ENCODE data around the gene GIGYF2.

Gene GIGYF2

GRCh38 chr2:232896720-232897597 is 199.8 kb downstream of the GIGYF2 start:
- TF ChIP-seq TAF1 (IDR thresholded peaks at IDR 0.05; ENCODE audit: borderline replicate concordance, insufficient read depth, low read length) (no peak), POLR2AphosphoS5 (IDR thresholded peaks at IDR 0.05; ENCODE audit: low read depth, low read length) (no peak), FOXP2 (optimal IDR thresholded peaks at IDR 0.05; ENCODE audit: borderline replicate concordance, extremely low read depth, extremely low read length, insufficient read depth) (no peak), SIN3A (IDR thresholded peaks at IDR 0.05; ENCODE audit: borderline replicate concordance, insufficient read depth, low read length) (no peak)
- TF ChIP-seq, protein P1, sequence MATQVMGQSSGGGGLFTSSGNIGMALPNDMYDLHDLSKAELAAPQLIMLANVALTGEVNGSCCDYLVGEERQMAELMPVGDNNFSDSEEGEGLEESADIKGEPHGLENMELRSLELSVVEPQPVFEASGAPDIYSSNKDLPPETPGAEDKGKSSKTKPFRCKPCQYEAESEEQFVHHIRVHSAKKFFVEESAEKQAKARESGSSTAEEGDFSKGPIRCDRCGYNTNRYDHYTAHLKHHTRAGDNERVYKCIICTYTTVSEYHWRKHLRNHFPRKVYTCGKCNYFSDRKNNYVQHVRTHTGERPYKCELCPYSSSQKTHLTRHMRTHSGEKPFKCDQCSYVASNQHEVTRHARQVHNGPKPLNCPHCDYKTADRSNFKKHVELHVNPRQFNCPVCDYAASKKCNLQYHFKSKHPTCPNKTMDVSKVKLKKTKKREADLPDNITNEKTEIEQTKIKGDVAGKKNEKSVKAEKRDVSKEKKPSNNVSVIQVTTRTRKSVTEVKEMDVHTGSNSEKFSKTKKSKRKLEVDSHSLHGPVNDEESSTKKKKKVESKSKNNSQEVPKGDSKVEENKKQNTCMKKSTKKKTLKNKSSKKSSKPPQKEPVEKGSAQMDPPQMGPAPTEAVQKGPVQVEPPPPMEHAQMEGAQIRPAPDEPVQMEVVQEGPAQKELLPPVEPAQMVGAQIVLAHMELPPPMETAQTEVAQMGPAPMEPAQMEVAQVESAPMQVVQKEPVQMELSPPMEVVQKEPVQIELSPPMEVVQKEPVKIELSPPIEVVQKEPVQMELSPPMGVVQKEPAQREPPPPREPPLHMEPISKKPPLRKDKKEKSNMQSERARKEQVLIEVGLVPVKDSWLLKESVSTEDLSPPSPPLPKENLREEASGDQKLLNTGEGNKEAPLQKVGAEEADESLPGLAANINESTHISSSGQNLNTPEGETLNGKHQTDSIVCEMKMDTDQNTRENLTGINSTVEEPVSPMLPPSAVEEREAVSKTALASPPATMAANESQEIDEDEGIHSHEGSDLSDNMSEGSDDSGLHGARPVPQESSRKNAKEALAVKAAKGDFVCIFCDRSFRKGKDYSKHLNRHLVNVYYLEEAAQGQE (IDR thresholded peaks at IDR 0.05; ENCODE audit: insufficient read depth in 1 of 2, low read depth in 2 of 2, low read length in 2 of 2): no peak

DNA sequence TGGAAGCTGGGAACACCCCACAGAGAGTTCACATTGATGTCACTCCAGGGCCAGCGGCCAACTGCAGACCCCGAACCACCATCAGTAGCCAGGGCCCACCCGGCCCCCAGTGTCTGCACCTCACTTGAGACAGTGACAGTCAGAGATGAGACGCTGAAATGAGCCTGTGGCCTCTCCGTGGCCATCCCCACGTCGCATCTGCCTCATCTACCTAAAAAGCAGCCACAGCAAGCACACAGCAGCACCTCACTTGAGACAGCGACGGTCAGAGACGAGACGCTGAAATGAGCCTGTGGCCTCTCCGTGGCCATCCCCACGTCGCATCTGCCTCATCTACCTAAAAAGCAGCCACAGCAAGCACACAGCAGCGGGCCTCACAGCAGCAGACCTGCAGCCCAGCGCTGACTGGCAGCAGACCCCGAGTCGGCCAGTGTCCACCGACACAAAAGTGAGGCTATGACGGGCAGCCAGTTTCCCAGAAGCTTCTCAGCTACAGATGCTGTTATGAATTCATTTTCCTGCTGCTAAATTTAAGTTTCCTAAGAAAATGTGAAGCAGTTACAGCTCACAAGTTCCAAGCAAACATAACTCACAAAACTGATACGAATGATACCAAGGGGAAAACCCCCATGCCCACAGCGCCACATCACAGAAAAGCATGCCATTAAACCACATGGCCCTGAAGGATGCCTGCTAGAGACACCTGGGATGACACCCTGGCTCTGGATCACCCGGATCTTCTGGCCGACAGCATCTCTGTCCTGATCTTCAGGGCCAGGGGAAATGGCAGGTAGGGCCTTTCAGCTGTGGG is 200.7 kb downstream of the GIGYF2 start:
- TF ChIP-seq POLR2AphosphoS5 (IDR thresholded peaks at IDR 0.05; ENCODE audit: low read depth, low read length): no peak
- TF ChIP-seq TAF1 (IDR thresholded peaks at IDR 0.05; ENCODE audit: borderline replicate concordance, insufficient read depth, low read length): no peak
- TF ChIP-seq FOXP2 (optimal IDR thresholded peaks at IDR 0.05; ENCODE audit: borderline replicate concordance, extremely low read depth, extremely low read length, insufficient read depth): no peak
- TF ChIP-seq, protein P1 (IDR thresholded peaks at IDR 0.05; ENCODE audit: insufficient read depth in 1 of 2, low read depth in 2 of 2, low read length in 2 of 2): no peak
- TF ChIP-seq SIN3A (IDR thresholded peaks at IDR 0.05; ENCODE audit: borderline replicate concordance, insufficient read depth, low read length): no peak

GRCh38 chr2:232898592-232899543 is 201.7 kb downstream of the GIGYF2 start:
- TF ChIP-seq SIN3A (IDR thresholded peaks at IDR 0.05; ENCODE audit: borderline replicate concordance, insufficient read depth, low read length): no peak
- TF ChIP-seq, protein P1 (IDR thresholded peaks at IDR 0.05; ENCODE audit: insufficient read depth in 1 of 2, low read depth in 2 of 2, low read length in 2 of 2): no peak
- TF ChIP-seq FOXP2 (optimal IDR thresholded peaks at IDR 0.05; ENCODE audit: borderline replicate concordance, extremely low read depth, extremely low read length, insufficient read depth): no peak
- TF ChIP-seq TAF1 (IDR thresholded peaks at IDR 0.05; ENCODE audit: borderline replicate concordance, insufficient read depth, low read length): no peak
- no peak for TF ChIP-seq POLR2AphosphoS5 (IDR thresholded peaks at IDR 0.05; ENCODE audit: low read depth, low read length)

DNA sequence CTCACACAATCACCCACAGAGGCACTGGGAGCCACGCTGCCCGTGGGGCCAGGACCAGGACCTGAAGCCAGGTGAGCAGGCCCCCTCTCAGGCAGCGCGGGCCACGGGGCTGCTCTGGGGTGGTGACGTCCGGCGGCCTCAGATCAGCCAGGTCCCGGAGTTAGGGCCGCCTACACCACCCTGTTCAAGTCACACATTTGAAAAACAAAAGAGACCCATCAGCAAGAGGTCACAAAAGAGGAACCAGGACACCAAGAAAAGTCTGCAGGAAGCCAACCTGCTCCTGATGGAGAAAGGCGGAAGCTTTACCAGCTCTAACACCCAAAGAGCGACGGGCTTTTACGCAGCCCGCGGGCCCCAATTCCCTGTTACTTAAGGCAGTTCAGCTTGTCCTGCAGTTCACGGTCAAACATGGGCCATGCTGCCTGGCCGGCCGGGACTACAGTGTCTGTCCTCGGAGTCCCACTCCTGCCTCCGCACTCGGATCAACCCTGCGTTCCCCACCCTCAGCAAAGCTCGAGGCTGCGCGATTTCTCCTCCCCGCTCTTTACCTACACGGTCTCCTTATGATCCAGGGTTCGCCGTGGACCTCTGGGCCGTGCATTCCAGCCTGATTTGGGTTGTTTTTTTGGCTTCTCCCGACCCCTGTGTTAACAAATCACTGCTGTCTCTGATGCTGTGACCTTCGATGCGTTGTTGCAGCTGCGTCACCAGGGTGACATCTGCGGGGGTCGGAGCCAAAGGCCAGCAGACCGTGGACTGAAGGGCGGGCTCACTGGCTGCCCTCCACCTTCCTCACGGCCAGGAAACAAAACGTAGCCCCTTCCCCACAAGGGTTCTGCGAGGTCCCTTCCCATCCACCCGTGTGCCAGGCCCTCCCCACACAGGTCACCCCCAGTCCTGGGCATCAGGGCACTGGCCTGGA is 203.9 kb downstream of the GIGYF2 start:
- no peak for TF ChIP-seq POLR2AphosphoS5 (IDR thresholded peaks at IDR 0.05; ENCODE audit: low read depth, low read length)
- TF ChIP-seq TAF1 (IDR thresholded peaks at IDR 0.05; ENCODE audit: borderline replicate concordance, insufficient read depth, low read length): no peak
- no peak for TF ChIP-seq FOXP2 (optimal IDR thresholded peaks at IDR 0.05; ENCODE audit: borderline replicate concordance, extremely low read depth, extremely low read length, insufficient read depth)

All from PFSK-1 (cell line).